CD4-positive, alpha-beta memory T cell (primary cell): ENCODE data around the gene CEP170. TPM values are rescaled to one million over a fixed set of nuclear protein-coding genes. Genes with fewer than 3 reads are reported as not detected.

Experiments used
- CTCF ChIA-PET: fragments of 350-600 bp; sonication (Branson Sonifier 250); formaldehyde crosslinking; loops from one replicate; lab custom pipeline; 2021; ENCODE audit warnings: inconsistent platforms; ENCODE audit not compliant: partially characterized antibody; lab: Charles Lee
- POLR2A ChIA-PET: fragments of 350-600 bp; sonication (Branson Sonifier 250); formaldehyde crosslinking; loops from one replicate; lab custom pipeline; 2021; ENCODE audit not compliant: partially characterized antibody; lab: Charles Lee
- DNase-seq, 5 donors: peaks; one replicate each; pipeline versions ENCODE4 v3.0.0 to v3.0.0-alpha.2; 2020 to 2022; ENCODE audit warnings: mixed read lengths in 1 of 5
- H3K27ac ChIP-seq: one replicate; pipeline ENCODE4 v1.7.0; 2013; ENCODE audit warnings: low read depth, low read length
- H3K27me3 ChIP-seq: 2 replicates; pipeline ENCODE4 v1.7.0; 2013; ENCODE audit warnings: mild to moderate bottlenecking, low read length, moderate library complexity; ENCODE audit not compliant: insufficient read depth
- H3K36me3 ChIP-seq: 2 replicates; pipeline ENCODE4 v1.7.0; 2013; ENCODE audit warnings: mild to moderate bottlenecking, low read length, moderate library complexity; ENCODE audit not compliant: insufficient read depth
- H3K4me1 ChIP-seq: 2 replicates; pipeline ENCODE4 v1.7.0; 2013; ENCODE audit warnings: mild to moderate bottlenecking, low read length, moderate library complexity; ENCODE audit not compliant: insufficient read depth
- H3K4me3 ChIP-seq, 2 donors: one replicate each; pipeline ENCODE4 v1.7.0; 2013; ENCODE audit warnings: low read length in 2 of 2, mild to moderate bottlenecking in 1 of 2
- H3K9me3 ChIP-seq, 2 donors: one replicate each; pipeline ENCODE4 v1.7.0; 2013; ENCODE audit warnings: low read length in 2 of 2, control low read depth in 1 of 2; ENCODE audit not compliant: control insufficient read depth in 1 of 2
- H3K27ac Mint-ChIP-seq, 7 donors: one replicate each; pipeline ENCODE4 v1.8.0; 2020 to 2021; ENCODE audit warnings: mixed read lengths in 7 of 7, mild to moderate bottlenecking in 6 of 7, inconsistent platforms in 3 of 7, moderate library complexity in 3 of 7
- H3K27me3 Mint-ChIP-seq, 2 donors: one replicate each; pipeline ENCODE4 v1.8.0; 2020 to 2021; ENCODE audit warnings: mixed read lengths in 2 of 2
- H3K36me3 Mint-ChIP-seq, 2 donors: one replicate each; pipeline ENCODE4 v1.8.0; 2020 to 2021; ENCODE audit warnings: mixed read lengths in 2 of 2, inconsistent platforms in 1 of 2, mild to moderate bottlenecking in 1 of 2
- H3K4me1 Mint-ChIP-seq, 4 donors: one replicate each; pipeline ENCODE4 v1.8.0; 2020 to 2021; ENCODE audit warnings: mixed read lengths in 4 of 4, mild to moderate bottlenecking in 1 of 4
- H3K4me3 Mint-ChIP-seq, 8 donors: one replicate each; pipeline ENCODE4 v1.8.0; 2020 to 2021; ENCODE audit warnings: mixed read lengths in 8 of 8, mild to moderate bottlenecking in 7 of 8, moderate library complexity in 6 of 8, inconsistent platforms in 3 of 8
- H3K9me3 Mint-ChIP-seq, 8 donors: one replicate each; pipeline ENCODE4 v1.8.0; 2020 to 2021; ENCODE audit warnings: mixed read lengths in 8 of 8, mild to moderate bottlenecking in 5 of 8, inconsistent platforms in 3 of 8, moderate library complexity in 1 of 8
- intact Hi-C: fragments of 100-400 bp; cut with micrococcal nuclease; formaldehyde crosslinking; loops from one replicate; pipeline ENCODE4 v1.15.1; 2023
- polyA plus RNA-seq, 2 donors: library from polyadenylated mRNA; unstranded; fragments of 300-500 nt; fragmentation: Illumina TruSeq; gene quantifications; one replicate each; pipeline ENCODE4 v1.2.3, GENCODE V29; 2021
- total RNA-seq, 2 experiments: library from RNA; stranded (reverse); gene quantifications; one replicate each; pipeline ENCODE4 v1.2.3, GENCODE V29; 2021

CEP170 gene
- total and polyA plus RNA-seq, 4 experiments from 2014 or later = 3.9 to 40.7 (median 23.6) TPM

DNA sequence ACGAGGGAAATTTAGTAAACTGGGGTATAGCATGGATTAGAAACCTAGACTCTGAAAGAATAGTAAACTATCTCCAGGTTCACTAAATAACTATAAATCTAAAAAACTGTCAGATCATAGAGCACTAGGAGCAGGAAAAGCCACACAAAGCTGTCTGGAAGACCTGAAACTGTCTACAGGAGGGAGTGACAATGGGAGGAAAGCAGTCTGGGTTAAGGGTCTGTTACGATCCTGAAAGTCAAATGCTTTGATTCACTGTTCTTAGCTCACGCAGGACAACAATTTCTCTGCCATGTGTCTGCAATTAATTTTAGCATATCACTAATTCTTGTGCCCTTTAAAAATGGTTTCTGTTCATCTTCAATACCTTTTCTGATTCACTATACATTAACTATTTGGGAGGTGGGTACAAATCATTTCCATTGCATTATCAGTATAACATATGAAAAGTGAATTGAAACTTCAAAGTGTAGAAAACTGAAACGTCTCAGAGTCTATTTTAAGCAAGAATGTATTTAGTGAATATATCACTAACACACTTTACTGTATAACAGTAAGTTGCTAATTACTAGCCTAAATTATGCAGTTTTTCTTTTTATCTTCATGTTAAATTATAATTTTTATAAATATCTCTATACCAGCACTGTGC lies 18.4 kb downstream of the CEP170 start:
- ChIA-PET POLR2A (interaction anchor here (1.0 to 1.9 kb wide), 2 partner anchors 17 to 18 kb away, joined by 3 to 4 read pairs; partner anchors contain the start of gene CEP170), CTCF (no interaction called here)
- Mint-ChIP-seq H3K4me3 (no peak overlapping the region), H3K4me1 (peaks cover 0 to 10% (median 3%) of the 10 kb centered on the region in 4 donors), H3K27ac (no peak overlapping the region), H3K36me3 (peaks cover 29 to 48% of the 10 kb centered on the region in 2 donors), H3K27me3 (no peaks in the 10 kb centered on the region), H3K9me3 (peaks cover 0 to 29% (median 12%) of the 10 kb centered on the region in 8 donors)
- Histone ChIP-seq H3K4me1 (no peaks in the 10 kb centered on the region), H3K9me3 (peaks cover 0 to 2% of the 10 kb centered on the region in 2 donors), H3K4me3 (no peak overlapping the region), H3K36me3 (no peaks in the 10 kb centered on the region), H3K27ac (no peak overlapping the region), H3K27me3 (no peaks in the 10 kb centered on the region)
- intact Hi-C loops = no loop called here
- no peak for DNase-seq

GRCh38 chr1:243234978-243235647 lies 20.0 kb downstream of the CEP170 start:
- intact Hi-C loops = no loop called here
- peaks cover 31 to 53% of the 10 kb centered on the region in 2 donors for H3K36me3 Mint-ChIP-seq

DNA sequence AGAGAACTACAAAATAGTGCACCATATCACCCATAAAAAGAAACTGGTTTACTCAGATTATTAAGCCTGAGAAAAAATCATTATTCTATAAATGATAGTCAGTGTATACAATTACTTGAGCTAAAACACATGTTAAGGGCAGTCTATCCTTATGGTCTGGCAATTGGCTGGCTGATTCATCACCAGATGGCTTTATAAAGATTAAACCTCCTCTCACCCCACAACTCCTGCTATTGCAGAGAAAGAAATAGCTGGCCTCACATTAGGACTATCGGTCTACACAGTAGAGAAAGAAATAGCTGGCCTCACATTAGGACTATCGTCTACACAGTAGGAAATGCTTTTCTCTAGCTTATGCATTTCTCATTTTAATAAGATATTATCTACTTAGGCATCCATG lies 21.2 kb downstream of the CEP170 start:
- no peak for DNase-seq
- ChIA-PET POLR2A (interaction anchor here (1.4 kb wide), 1 partner anchor 21 kb away, joined by 6 read pairs; the partner anchor contains the start of genes CEP170 and SDCCAG8), CTCF (no interaction called here)
- peaks cover 5 to 10% (median 7%) of the 10 kb centered on the region in 4 donors for H3K4me1 Mint-ChIP-seq
- H3K27ac Mint-ChIP-seq = no peak overlapping the region
- H3K4me3 Mint-ChIP-seq = no peak overlapping the region
- H3K36me3 ChIP-seq = no peaks in the 10 kb centered on the region
- no peak overlapping the region for H3K27ac ChIP-seq
- H3K9me3 ChIP-seq = peaks cover 0 to 6% of the 10 kb centered on the region in 2 donors
- H3K4me1 ChIP-seq = no peaks in the 10 kb centered on the region
- peaks cover 36 to 54% of the 10 kb centered on the region in 2 donors for H3K36me3 Mint-ChIP-seq
- H3K4me3 ChIP-seq = no peak overlapping the region
- H3K9me3 Mint-ChIP-seq = peaks cover 3 to 53% (median 33%) of the 10 kb centered on the region in 8 donors
- no peaks in the 10 kb centered on the region for H3K27me3 Mint-ChIP-seq
- no peaks in the 10 kb centered on the region for H3K27me3 ChIP-seq
- intact Hi-C loops = no loop called here

More at GRCh38 chr1:243234978-243235647, 20.0 kb downstream of the CEP170 start:
- Histone ChIP-seq H3K4me3 (no peak overlapping the region), H3K36me3 (no peaks in the 10 kb centered on the region), H3K27me3 (no peaks in the 10 kb centered on the region), H3K9me3 (peaks cover 0 to 3% of the 10 kb centered on the region in 2 donors), H3K27ac (no peak overlapping the region), H3K4me1 (no peaks in the 10 kb centered on the region)
- H3K4me3 Mint-ChIP-seq = no peak overlapping the region
- H3K9me3 Mint-ChIP-seq = peaks cover 3 to 45% (median 24%) of the 10 kb centered on the region in 8 donors
- no peaks in the 10 kb centered on the region for H3K27me3 Mint-ChIP-seq
- POLR2A ChIA-PET = interaction anchor here (1.2 kb wide), 1 partner anchor 20 kb away, joined by 6 read pairs; the partner anchor contains the start of genes CEP170 and SDCCAG8
- no peak for DNase-seq
- CTCF ChIA-PET = no interaction called here
- H3K27ac Mint-ChIP-seq = no peak overlapping the region
- H3K4me1 Mint-ChIP-seq = peaks cover 0 to 9% (median 4%) of the 10 kb centered on the region in 4 donors

DNA sequence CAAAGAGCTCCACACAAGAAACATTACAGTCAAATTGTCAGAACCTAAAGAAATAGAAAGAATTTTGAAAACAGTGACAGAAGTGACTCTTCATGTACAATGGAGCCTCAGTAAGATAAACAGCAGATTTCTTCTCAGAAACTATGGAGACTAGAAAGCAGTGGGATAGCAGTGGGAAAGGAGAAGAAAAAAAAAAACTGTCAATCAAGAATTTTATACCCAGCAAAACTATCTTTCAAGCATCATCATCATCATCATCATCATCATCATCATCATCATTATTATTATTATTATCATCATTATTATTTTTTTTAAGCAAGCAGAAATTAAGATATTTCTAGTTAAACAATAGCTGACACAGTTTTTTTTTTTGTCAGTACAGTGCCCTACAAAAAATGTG lies 24.2 kb downstream of the CEP170 start:
- no peak overlapping the region for H3K4me3 Mint-ChIP-seq
- peaks cover 3 to 53% (median 33%) of the 10 kb centered on the region in 8 donors for H3K9me3 Mint-ChIP-seq
- H3K27ac ChIP-seq = no peak overlapping the region
- peaks cover 0 to 6% of the 10 kb centered on the region in 2 donors for H3K9me3 ChIP-seq
- no peak overlapping the region for H3K4me3 ChIP-seq
- ChIA-PET POLR2A (interaction anchor here (0.7 kb wide), 1 partner anchor 79 kb away, joined by 4 read pairs; no protein-coding TSS in a partner anchor), CTCF (interaction anchor here (0.9 kb wide), 1 partner anchor 12 kb away, joined by 3 read pairs; no protein-coding TSS in a partner anchor)
- intact Hi-C loops = no loop called here
- H3K36me3 ChIP-seq = no peaks in the 10 kb centered on the region
- no peaks in the 10 kb centered on the region for H3K4me1 ChIP-seq
- H3K36me3 Mint-ChIP-seq = peaks cover 35 to 46% of the 10 kb centered on the region in 2 donors
- peaks cover 5 to 16% (median 7%) of the 10 kb centered on the region in 4 donors for H3K4me1 Mint-ChIP-seq
- DNase-seq = peak in 3 of 5 donors; percentile 5 to 32 (median 12)
- H3K27ac Mint-ChIP-seq = peak overlapping the region in 2 of 7 donors; percentile 46 to 77
- no peaks in the 10 kb centered on the region for H3K27me3 ChIP-seq
- no peaks in the 10 kb centered on the region for H3K27me3 Mint-ChIP-seq

DNA sequence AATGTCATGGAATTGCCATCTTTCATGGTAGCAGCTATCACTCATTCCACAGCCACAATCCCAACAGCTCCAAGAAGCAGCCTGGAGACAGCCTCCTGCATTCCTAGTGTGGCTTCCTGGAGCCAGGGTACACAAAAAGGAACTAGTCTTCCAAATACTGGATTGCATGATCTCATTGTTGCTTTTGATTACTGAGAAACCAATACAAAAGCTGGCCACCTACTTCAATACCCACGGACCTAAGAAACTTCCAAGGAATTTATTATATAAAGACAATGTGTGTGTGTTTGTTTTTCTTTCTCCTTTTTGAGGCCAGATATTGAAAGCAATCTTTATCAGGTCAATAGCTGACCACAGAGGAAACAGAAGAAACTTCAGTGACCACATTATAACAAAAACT lies 25.6 kb downstream of the CEP170 start:
- no peaks in the 10 kb centered on the region for H3K27me3 ChIP-seq
- peaks cover 0 to 6% of the 10 kb centered on the region in 2 donors for H3K9me3 ChIP-seq
- H3K36me3 ChIP-seq = no peaks in the 10 kb centered on the region
- no peak overlapping the region for H3K4me3 ChIP-seq
- Mint-ChIP-seq H3K36me3 (peaks cover 34 to 43% of the 10 kb centered on the region in 2 donors), H3K4me3 (peak overlapping the region in 1 of 8 donors; percentile 41), H3K27me3 (no peaks in the 10 kb centered on the region), H3K27ac (no peak overlapping the region), H3K9me3 (peaks cover 3 to 49% (median 33%) of the 10 kb centered on the region in 8 donors), H3K4me1 (peaks cover 3 to 16% (median 6%) of the 10 kb centered on the region in 4 donors)
- CTCF ChIA-PET = no interaction called here
- DNase-seq = no peak
- POLR2A ChIA-PET = interaction anchor here (0.8 kb wide), 1 partner anchor 21 kb away, joined by 3 read pairs; no protein-coding TSS in a partner anchor
- no peak overlapping the region for H3K27ac ChIP-seq
- intact Hi-C loops = no loop called here
- no peaks in the 10 kb centered on the region for H3K4me1 ChIP-seq

DNA sequence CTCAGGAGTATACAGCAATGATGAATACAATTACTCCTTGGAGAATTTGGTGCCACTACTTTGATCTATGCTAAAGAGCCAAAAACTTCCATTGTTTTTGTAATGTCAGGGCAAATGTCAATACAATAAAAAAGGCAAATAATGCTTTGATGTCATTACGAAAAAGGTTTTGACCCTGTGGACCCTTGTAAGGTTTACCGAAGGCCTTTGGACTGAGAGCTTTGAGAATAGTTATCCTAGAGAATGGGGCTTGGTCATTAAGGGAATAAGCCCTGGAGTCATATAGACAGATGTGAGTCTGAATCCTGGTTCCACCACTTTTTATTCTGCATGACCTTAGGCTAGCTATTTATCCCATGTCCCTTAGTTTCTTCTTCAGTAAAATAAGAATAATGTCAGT lies 27.5 kb downstream of the CEP170 start:
- Mint-ChIP-seq H3K36me3 (peaks cover 41 to 49% of the 10 kb centered on the region in 2 donors), H3K9me3 (peaks cover 3 to 35% (median 29%) of the 10 kb centered on the region in 8 donors), H3K27ac (no peak overlapping the region), H3K4me1 (peaks cover 5 to 16% (median 9%) of the 10 kb centered on the region in 4 donors), H3K4me3 (no peak overlapping the region), H3K27me3 (no peaks in the 10 kb centered on the region)
- H3K36me3 ChIP-seq = peaks cover 4% of the 10 kb centered on the region
- no peaks in the 10 kb centered on the region for H3K4me1 ChIP-seq
- POLR2A ChIA-PET = no interaction called here
- intact Hi-C loops = no loop called here
- no peak for DNase-seq
- H3K27me3 ChIP-seq = no peaks in the 10 kb centered on the region
- no peak overlapping the region for H3K27ac ChIP-seq
- peaks cover 0 to 6% of the 10 kb centered on the region in 2 donors for H3K9me3 ChIP-seq
- no peak overlapping the region for H3K4me3 ChIP-seq
- CTCF ChIA-PET = no interaction called here

DNA sequence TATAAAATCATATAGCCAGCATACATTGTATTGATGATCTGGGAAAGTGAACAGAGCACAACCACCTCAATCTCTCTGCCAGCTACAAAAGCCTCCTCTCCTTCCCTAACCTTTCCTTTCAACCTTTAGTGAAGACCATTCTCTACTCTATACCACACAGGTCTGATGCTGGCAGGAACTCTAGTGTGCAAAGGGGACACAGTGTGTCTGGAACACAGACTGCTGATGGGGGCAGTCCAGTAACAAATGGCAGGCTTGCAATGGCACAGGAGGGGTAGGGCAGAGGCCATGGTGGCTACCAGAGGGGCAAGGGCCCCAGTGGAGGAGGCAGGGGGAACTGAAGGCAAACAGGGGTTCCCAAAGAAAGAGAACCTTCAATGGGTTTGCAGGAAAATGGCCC lies 37.0 kb downstream of the CEP170 start:
- Histone ChIP-seq H3K9me3 (no peaks in the 10 kb centered on the region), H3K27ac (no peak overlapping the region), H3K27me3 (no peaks in the 10 kb centered on the region), H3K36me3 (peaks cover 10% of the 10 kb centered on the region), H3K4me1 (no peaks in the 10 kb centered on the region), H3K4me3 (no peak overlapping the region)
- peaks cover 0 to 10% (median 4%) of the 10 kb centered on the region in 4 donors for H3K4me1 Mint-ChIP-seq
- no peak overlapping the region for H3K4me3 Mint-ChIP-seq
- POLR2A ChIA-PET = no interaction called here
- CTCF ChIA-PET = interaction anchor here (1.5 kb wide), 1 partner anchor 13 kb away, joined by 3 read pairs; no protein-coding TSS in a partner anchor
- DNase-seq = no peak
- peak overlapping the region in 2 of 7 donors; percentile 7 to 32 for H3K27ac Mint-ChIP-seq
- no peaks in the 10 kb centered on the region for H3K27me3 Mint-ChIP-seq
- H3K9me3 Mint-ChIP-seq = peaks cover 0 to 2% (median 0%) of the 10 kb centered on the region in 8 donors
- H3K36me3 Mint-ChIP-seq = peaks cover 60 to 63% of the 10 kb centered on the region in 2 donors
- intact Hi-C loops = no loop called here
